Stimulated activated CD8-positive, alpha-beta memory T cell treated with anti-CD3 and anti-CD28 coated beads, Interleukin-12 subunit alpha, Interleukin-12 subunit beta, amount 100 ng/mL, for 4 hours (primary cell): ENCODE results near the gene SLC4A3.
"Not testable (repeated sequence)": the region's sequence is repeated elsewhere in the genome, so short reads cannot be mapped to it uniquely, and the experiment has no call there.

Experiments used
- DNase-seq: peaks from one replicate; pipeline ENCODE4 v3.0.0-alpha.2; 2020; ENCODE audit warnings: low read depth

The SLC4A3 gene

DNA sequence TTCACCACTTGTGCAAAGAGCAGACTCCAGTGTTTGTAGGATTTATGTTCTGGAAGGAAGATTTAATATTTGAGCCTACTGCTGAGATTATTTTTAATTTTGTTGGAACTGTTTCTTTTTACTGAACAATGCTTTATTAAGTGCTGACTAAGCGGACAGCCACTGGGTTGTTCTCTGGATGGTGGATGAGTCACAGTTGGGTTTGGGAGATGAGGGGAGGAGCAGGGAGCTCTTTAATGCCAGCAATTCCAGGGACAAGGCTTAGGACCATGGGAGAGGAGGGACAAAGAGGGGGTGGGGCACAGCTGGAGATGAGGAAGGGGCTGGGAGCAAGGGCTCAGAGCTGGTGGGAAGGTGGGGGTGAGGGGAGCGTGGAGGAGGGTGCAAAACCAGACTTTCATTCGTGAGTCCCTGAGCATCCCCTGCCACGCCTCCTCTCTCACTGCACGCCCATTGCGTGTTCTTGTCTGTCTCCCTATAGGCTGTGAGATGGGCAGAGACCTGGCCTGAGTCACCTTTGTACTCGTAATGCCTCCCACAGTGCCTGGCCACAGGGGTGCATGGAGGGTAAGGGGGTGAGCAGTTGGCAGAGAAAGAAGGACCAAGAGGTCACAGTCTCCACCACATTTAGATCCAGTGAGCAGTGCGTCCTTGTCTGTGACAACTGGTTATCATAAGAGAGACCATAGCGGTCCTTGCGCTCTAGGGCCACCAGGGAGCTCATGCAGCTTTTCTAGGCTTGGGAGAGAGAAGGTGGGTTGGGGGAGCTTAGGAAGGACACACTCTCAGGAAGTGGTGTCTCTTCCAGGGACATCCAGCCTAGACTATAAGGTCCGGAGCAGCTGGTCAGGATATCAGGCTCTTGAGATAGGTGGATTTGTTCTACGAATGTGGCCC is 18.4 kb downstream of the SLC4A3 start:
- no peak for DNase-seq

GRCh38 chr2:219648176-219648575 is 20.7 kb downstream of the SLC4A3 start:
- DNase-seq: no peak

GRCh38 chr2:219648963-219649362 is 21.5 kb downstream of the SLC4A3 start:
- no peak for DNase-seq

DNA sequence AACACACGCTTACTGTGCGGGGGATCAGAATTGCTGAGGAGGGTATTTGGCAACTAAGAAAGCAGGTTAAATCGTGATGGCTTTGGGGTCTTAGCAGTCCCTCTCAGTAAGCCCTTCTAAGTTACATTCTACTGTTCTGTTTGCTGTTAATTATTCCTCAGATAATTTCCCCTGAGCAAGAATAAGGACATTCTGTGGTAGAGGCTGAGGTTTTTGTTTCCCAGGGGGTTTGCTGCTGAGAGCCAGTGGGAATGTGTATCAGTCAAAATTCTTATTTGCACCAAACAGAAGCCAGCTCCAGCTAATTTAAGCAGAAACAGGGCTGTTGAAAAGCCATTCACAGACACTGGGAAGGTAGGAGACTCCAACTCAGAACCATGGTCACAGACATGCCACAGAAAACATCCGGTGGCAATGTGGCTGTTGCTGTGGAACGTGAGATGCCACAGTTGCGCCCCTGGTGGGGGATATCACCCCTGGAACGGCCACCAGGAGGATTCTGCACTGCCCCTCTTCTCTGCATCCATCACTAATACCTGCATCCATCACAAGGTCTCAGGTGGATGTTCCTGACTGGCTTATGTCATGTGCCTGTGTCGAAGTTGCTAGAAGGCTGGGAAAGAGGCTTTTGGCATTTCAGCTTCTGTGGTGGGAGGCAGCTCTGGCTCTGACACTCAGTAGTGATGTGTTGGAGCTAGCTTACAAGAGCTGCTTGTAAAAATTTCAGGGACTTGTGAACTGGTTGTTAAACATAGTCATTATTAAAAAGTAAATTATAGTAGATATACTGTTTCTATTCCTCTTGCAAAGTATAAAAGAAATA is 23.2 kb downstream of the SLC4A3 start:
- no peak for DNase-seq

GRCh38 chr2:219651656-219652055 is 24.2 kb downstream of the SLC4A3 start:
- DNase-seq: not testable (repeated sequence)

DNA sequence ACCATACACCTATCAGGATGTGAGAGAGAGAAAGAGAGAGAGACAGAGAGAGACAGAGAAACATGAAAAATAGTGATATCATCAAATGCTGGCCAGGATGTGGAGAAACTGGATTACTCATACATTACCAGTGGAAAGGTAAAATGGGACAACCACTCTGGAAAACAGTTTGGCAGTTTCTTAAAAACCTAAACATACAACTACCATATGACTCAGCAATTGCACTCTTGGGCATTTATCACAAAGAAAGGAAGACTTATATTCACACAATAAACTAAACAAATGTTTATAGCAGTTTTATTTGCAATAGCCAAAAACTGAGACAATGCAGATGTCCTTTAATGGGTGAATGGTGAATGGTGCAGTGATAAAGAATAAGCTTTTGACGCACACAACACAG is 29.1 kb downstream of the SLC4A3 start:
- no peak for DNase-seq

GRCh38 chr2:219658196-219658846 is 30.9 kb downstream of the SLC4A3 start:
- DNase-seq: no peak

GRCh38 chr2:219658874-219659273 is 31.4 kb downstream of the SLC4A3 start:
- DNase-seq: no peak

GRCh38 chr2:219661197-219661954 is 33.9 kb downstream of the SLC4A3 start:
- DNase-seq: no peak

DNA sequence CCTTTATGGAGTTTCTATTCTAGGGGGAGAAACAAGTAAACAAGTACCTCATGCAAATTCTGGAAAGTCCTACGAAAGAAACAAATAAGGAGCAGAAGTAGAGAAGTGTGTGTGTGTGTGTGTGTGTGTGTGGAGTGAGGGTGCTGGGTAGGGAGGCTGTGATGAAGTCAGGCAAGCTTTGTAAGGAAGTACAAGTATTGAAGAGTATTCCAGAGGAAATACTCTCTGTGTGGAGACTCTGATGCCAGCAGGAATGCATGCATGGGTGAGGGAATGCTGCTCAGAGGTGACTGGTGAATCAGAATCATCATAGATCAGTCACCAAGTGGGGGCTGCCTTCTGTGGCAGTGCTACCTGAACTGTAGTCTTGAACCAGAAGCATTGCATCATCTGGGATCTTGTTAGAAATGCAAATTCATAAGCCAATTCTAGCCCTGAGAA is 34.5 kb downstream of the SLC4A3 start:
- DNase-seq: no peak

DNA sequence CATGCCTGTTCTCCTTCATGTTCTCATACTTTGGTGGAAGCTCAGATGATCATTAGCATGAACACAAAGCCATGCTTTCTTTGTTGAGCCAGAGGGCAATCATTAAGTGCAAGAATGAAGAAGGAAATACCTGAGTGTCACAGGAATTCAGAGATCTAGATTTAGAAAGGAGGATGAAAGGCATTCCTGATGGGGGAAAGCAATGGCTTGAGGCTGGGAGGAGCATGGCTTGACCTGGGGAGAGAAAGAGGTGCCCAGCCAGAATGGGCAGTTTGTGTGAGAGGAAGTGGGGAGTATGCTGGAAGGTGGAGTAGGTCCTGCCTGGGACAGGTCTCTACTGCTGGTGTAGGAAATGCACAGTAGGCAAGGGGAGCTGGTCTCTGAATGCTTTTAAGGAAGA is 35.1 kb downstream of the SLC4A3 start:
- DNase-seq: no peak

GRCh38 chr2:219663116-219663762 is 35.8 kb downstream of the SLC4A3 start:
- no peak for DNase-seq

DNA sequence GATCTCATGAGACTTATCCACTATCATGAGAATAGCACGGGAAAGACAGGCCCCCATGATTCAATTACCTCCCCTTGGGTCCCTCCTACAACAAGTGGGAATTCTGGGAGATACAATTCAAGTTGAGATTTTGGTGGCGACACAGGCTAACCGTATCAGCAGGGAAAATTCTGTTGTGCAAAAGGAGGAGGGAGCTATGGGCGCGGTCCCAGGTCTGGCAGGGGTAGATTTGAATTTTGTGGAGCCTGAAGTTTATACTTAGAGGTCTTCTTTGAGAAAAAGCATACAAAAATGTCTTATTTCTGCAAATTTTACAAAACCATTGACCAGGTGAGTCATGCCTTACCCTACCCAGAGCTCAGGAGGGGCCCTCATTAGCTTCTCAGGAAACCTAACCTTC is 36.6 kb downstream of the SLC4A3 start:
- DNase-seq: no peak

- DNase-seq: no peak
Observed at GRCh38 chr2:219664944-219665343, 37.5 kb downstream of the SLC4A3 start.

- DNase-seq: no peak
Observed at GRCh38 chr2:219665926-219666325, 38.5 kb downstream of the SLC4A3 start.

DNA sequence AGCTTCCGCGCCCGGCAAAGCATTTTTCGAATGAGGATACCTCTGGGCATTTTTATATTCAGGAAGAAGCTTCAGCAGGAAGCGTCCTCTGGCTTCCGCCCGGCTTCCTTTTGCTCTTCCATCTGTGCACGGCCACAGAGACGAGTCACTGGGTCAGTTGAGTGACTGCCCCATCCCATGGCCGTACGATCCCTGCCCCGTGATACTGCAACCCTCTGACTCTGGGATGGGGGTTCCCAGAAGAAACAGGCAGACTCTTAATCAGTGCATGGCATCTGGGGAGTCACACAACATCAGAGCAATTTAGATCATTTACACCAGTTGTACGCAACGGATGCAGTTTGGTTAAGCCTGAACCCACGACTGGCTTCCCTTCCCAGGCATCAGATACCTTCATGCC is 40.9 kb downstream of the SLC4A3 start:
- DNase-seq: no peak

DNA sequence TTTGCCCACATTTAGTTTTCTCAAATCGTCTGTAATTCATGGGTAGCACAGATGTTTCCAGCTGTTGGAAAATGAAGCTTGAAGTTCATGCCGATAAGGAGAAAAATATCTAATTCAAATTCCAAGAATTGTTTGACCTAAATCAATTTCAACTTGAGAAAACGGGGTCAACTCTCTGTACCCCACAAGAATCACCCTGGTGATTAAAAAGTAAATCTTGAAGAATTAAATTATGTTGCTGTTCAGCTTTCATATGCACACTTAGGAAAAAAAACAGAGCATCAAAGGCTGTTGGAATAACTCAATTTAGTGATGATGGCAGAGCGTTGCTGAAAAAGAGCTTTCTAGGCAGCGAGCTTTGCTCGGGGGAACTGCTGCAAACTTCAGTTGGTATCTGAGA is 43.0 kb downstream of the SLC4A3 start:
- no peak for DNase-seq

GRCh38 chr2:219671279-219671678 is 43.8 kb downstream of the SLC4A3 start:
- DNase-seq: no peak

DNA sequence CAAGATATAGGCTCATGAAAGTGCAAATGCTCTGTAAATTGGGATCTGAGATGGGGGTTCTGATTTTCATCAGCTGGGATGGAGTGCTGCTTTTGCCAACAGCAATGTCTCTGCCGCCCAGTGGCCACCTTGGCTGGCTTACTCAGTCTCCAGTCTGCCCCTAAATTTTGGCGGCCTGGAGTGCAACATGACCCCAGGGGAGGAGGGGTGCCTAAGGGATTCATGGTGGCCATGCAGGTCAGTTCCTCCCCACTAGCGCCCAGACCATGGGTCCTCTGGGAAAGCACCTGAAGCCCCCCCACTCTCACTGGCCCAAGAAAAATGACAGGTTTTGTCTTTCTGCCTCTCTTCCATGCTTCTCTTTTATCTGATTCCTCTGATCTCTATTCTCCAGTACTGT is 45.0 kb downstream of the SLC4A3 start:
- no peak for DNase-seq

GRCh38 chr2:219675221-219675620 is 47.8 kb downstream of the SLC4A3 start:
- DNase-seq: no peak

DNA sequence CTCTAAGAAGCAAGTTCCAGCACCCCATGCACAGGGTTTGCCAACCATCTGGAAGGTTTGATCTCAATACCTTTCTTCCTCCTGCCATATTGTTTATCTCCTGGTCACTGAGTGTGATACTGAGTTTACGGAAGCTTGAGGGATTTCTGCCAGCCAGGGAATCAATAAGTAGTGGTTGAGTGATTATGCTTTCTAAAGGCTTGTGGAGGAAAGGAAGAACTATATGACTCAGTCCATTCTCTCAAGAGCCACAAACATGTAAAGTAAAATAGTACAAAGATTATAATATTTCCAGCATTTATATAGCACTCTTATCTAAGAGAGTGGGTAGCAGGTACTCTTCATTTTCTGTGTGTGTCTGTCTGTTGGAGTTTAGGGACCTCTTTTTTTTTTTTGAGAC is 49.2 kb downstream of the SLC4A3 start:
- DNase-seq: no peak
